ENCODE measurements around the gene MAPK6. TPM values are rescaled to one million over a fixed set of nuclear protein-coding genes. Genes with fewer than 3 reads are reported as not detected.

The MAPK6 gene
- polyA plus RNA-seq, 3 donors: 8.6 to 11.0 (median 10.2) TPM

GRCh38 chr15:52071570-52071969, 52.6 kb downstream of the MAPK6 start:
- Histone ChIP-seq H3K9ac (ENCODE audit: insufficient read depth, low read length, poor library complexity, severe bottlenecking) (no peak overlapping the region), H4K20me1 (ENCODE audit: insufficient read depth, low read length) (no peaks in the 10 kb centered on the region), H3K79me2 (ENCODE audit: insufficient read depth, low read length) (no peaks in the 10 kb centered on the region), H3K27me3 (ENCODE audit: control insufficient read depth in 2 of 2, insufficient read depth in 2 of 2, low read length in 2 of 2) (no peaks in the 10 kb centered on the region), H3K4me1 (ENCODE audit: control insufficient read depth in 1 of 2, insufficient read depth in 2 of 2, low read length in 2 of 2) (peaks cover under 1 to 1% of the 10 kb centered on the region in 2 donors), H3K4me3 (replicated peaks in 1 of 3; ENCODE audit: low read depth in 2 of 3, low read length in 3 of 3) (no peak overlapping the region), H3K27ac (ENCODE audit: low read depth in 1 of 2, low read length in 2 of 2) (no peak overlapping the region), H2AFZ (ENCODE audit: insufficient read depth, low read depth, low read length, poor library complexity, severe bottlenecking) (no peak overlapping the region), H3K9me3 (replicated peaks in 1 of 2; ENCODE audit: control insufficient read depth in 1 of 2, insufficient read depth in 1 of 2, low read length in 2 of 2) (no peaks in the 10 kb centered on the region), H3K36me3 (replicated peaks in 1 of 2; ENCODE audit: control insufficient read depth in 1 of 2, insufficient read depth in 2 of 2, low read length in 2 of 2) (peaks cover 0 to 6% of the 10 kb centered on the region in 2 donors), H3K4me2 (replicated peaks; ENCODE audit: extremely low read depth, low read length, poor library complexity, severe bottlenecking) (no peak overlapping the region)
- Mint-ChIP-seq H3K4me3 (no peak overlapping the region), H3K27ac (no peak overlapping the region), H3K36me3 (peaks cover 2 to 5% of the 10 kb centered on the region in 2 donors), H3K9me3 (no peaks in the 10 kb centered on the region), H3K27me3 (ENCODE audit: low read depth in 3 of 3) (peaks cover 0 to 2% (median 0%) of the 10 kb centered on the region in 3 donors), H3K4me1 (peaks cover 6% of the 10 kb centered on the region)
- peak in 1 of 3 donors; percentile 19 for DNase-seq
- WGBS (ENCODE audit: insufficient coverage): 77% methylated on average over 8 of the region's 10 CpGs
- TF ChIP-seq, protein P1, sequence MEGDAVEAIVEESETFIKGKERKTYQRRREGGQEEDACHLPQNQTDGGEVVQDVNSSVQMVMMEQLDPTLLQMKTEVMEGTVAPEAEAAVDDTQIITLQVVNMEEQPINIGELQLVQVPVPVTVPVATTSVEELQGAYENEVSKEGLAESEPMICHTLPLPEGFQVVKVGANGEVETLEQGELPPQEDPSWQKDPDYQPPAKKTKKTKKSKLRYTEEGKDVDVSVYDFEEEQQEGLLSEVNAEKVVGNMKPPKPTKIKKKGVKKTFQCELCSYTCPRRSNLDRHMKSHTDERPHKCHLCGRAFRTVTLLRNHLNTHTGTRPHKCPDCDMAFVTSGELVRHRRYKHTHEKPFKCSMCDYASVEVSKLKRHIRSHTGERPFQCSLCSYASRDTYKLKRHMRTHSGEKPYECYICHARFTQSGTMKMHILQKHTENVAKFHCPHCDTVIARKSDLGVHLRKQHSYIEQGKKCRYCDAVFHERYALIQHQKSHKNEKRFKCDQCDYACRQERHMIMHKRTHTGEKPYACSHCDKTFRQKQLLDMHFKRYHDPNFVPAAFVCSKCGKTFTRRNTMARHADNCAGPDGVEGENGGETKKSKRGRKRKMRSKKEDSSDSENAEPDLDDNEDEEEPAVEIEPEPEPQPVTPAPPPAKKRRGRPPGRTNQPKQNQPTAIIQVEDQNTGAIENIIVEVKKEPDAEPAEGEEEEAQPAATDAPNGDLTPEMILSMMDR (IDR thresholded peaks at IDR 0.05): no peak
- intact Hi-C loops (cut with micrococcal nuclease): no loop called here

DNA sequence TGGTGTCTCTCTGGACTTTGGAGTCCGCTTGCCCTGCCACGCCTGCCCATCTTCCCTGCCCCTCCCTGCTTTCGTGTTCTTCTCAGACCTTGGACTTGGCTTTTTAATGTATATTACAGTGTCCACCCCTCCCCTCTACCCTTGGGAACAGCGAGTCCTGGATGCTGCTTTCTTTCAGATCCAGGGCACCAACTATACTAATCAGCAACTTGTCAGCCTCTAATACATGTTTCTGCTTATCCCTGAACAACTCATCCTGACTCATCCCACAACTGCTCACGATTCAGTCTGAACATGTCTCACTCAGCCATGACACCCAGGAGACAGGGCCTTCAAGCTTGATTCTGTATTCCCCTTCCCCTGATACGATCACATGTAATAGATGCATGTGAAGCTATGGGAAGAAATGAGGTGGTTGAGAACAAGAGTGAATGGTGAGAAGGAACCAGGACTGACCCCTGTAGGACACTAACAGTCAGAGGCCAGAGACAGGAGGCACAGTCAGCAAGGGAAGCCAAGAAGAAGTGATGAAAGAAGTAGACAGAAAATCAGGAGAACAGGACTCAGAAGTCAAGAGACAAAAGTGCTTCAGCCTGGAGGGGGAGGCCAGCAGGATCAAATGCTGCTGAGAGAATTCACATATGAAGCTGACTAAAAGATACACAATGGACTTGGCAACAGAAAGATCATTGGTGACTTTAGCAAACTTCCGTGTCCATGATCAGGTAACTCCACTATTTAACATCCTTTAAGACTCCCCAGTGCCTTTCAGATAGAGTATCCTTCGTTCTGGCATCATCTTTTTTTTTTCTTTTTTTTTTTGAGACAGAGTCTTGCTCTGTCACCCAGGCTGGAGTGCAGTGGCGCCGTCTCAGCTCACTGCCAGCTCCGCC, 58.1 kb downstream of the MAPK6 start:
- H3K4me3 ChIP-seq (replicated peaks in 1 of 3; ENCODE audit: low read depth in 2 of 3, low read length in 3 of 3): no peak overlapping the region
- H2AFZ ChIP-seq (ENCODE audit: insufficient read depth, low read depth, low read length, poor library complexity, severe bottlenecking): peak overlapping the region; percentile 38
- H3K4me1 ChIP-seq (ENCODE audit: control insufficient read depth in 1 of 2, insufficient read depth in 2 of 2, low read length in 2 of 2): peaks cover 10 to 12% of the 10 kb centered on the region in 2 donors
- H3K79me2 ChIP-seq (ENCODE audit: insufficient read depth, low read length): no peaks in the 10 kb centered on the region
- H3K27ac Mint-ChIP-seq: peak overlapping the region in 4 of 7 donors; percentile 21 to 78 (median 54)
- H3K9ac ChIP-seq (ENCODE audit: insufficient read depth, low read length, poor library complexity, severe bottlenecking): no peak overlapping the region
- H3K27me3 ChIP-seq (ENCODE audit: control insufficient read depth in 2 of 2, insufficient read depth in 2 of 2, low read length in 2 of 2): no peaks in the 10 kb centered on the region
- no peak overlapping the region for H3K4me3 Mint-ChIP-seq
- peak in 2 of 3 donors; percentile 49 to 83 for DNase-seq
- no peak overlapping the region for H3K4me2 ChIP-seq (replicated peaks; ENCODE audit: extremely low read depth, low read length, poor library complexity, severe bottlenecking)
- H4K20me1 ChIP-seq (ENCODE audit: insufficient read depth, low read length): no peaks in the 10 kb centered on the region
- TF ChIP-seq, protein P1 (IDR thresholded peaks at IDR 0.05): no peak
- WGBS (ENCODE audit: insufficient coverage): 87% methylated on average over 8 of the region's 11 CpGs
- H3K36me3 Mint-ChIP-seq: no peaks in the 10 kb centered on the region
- no peaks in the 10 kb centered on the region for H3K9me3 Mint-ChIP-seq
- peaks cover 0 to 2% (median 0%) of the 10 kb centered on the region in 3 donors for H3K27me3 Mint-ChIP-seq (ENCODE audit: low read depth in 3 of 3)
- H3K36me3 ChIP-seq (replicated peaks in 1 of 2; ENCODE audit: control insufficient read depth in 1 of 2, insufficient read depth in 2 of 2, low read length in 2 of 2): no peaks in the 10 kb centered on the region
- H3K27ac ChIP-seq (ENCODE audit: low read depth in 1 of 2, low read length in 2 of 2): no peak overlapping the region
- peaks cover 23% of the 10 kb centered on the region for H3K4me1 Mint-ChIP-seq
- intact Hi-C loops (cut with micrococcal nuclease): loop anchor here (5.0 kb wide), 1 partner anchor 95 kb away; no protein-coding TSS in a partner anchor
- no peaks in the 10 kb centered on the region for H3K9me3 ChIP-seq (replicated peaks in 1 of 2; ENCODE audit: control insufficient read depth in 1 of 2, insufficient read depth in 1 of 2, low read length in 2 of 2)

Data from CD14-positive monocyte (primary cell).